ENCODE data around the gene DENND1A. TPM values are rescaled to one million over a fixed set of nuclear protein-coding genes. Genes with fewer than 3 reads are reported as not detected.

Gene DENND1A
- total and polyA plus RNA-seq, 2 experiments from 2014 or later: 13.1 to 28.7 TPM

- no peaks in the 10 kb centered on the region for H3K9me2 ChIP-seq (ENCODE audit: insufficient read depth)
Measured at GRCh38 chr9:123835821-123836220, 94.1 kb downstream of the DENND1A start.

More at GRCh38 chr9:123835821-123836220, 94.1 kb downstream of the DENND1A start:
- H3K4me1 Mint-ChIP-seq: peaks cover 63% of the 10 kb centered on the region
- ATAC-seq (no peak), DNase-seq (ENCODE audit: low spot score) (no peak)
- Histone ChIP-seq H3K27ac (ENCODE audit: low read depth) (no peak overlapping the region), H2AFZ (no peak overlapping the region), H3K79me2 (replicated peaks; ENCODE audit: insufficient read depth) (peaks cover 36% of the 10 kb centered on the region), H3F3A (replicated peaks; ENCODE audit: low read depth) (no peaks in the 10 kb centered on the region), H3K4me2 (no peak overlapping the region), H3K27me3 (ENCODE audit: insufficient read depth) (no peaks in the 10 kb centered on the region), H3K4me3 (no peak overlapping the region), H3K36me3 (ENCODE audit: insufficient read depth) (no peaks in the 10 kb centered on the region), H4K20me1 (replicated peaks; ENCODE audit: insufficient read depth) (no peaks in the 10 kb centered on the region), H3K4me1 (ENCODE audit: insufficient read depth) (peaks cover 39% of the 10 kb centered on the region)
- H3K9me3 Mint-ChIP-seq: no peaks in the 10 kb centered on the region
- H3K4me3 Mint-ChIP-seq: no peak overlapping the region
- H3K27ac Mint-ChIP-seq: peak overlapping the region; percentile 38
- TF ChIP-seq POLR2AphosphoS5 (IDR thresholded peaks at IDR 0.05; ENCODE audit: low read depth) (no peak), CREB1 (CRISPR knock-in tag; IDR thresholded peaks at IDR 0.05; ENCODE audit: low read depth) (no peak), NANOG (IDR thresholded peaks at IDR 0.05; ENCODE audit: borderline replicate concordance) (no peak), ZNF331 (CRISPR knock-in tag; IDR thresholded peaks at IDR 0.05; ENCODE audit: low read depth) (no peak), STAT1 (IDR thresholded peaks at IDR 0.05; ENCODE audit: unreplicated experiment) (no peak), ZNF114 (CRISPR knock-in tag; IDR thresholded peaks at IDR 0.05) (no peak), ZNF462 (CRISPR knock-in tag; IDR thresholded peaks at IDR 0.05) (no peak), EZH2phosphoT487 (IDR thresholded peaks at IDR 0.05; ENCODE audit: unreplicated experiment) (no peak)
- TF ChIP-seq, protein P1, sequence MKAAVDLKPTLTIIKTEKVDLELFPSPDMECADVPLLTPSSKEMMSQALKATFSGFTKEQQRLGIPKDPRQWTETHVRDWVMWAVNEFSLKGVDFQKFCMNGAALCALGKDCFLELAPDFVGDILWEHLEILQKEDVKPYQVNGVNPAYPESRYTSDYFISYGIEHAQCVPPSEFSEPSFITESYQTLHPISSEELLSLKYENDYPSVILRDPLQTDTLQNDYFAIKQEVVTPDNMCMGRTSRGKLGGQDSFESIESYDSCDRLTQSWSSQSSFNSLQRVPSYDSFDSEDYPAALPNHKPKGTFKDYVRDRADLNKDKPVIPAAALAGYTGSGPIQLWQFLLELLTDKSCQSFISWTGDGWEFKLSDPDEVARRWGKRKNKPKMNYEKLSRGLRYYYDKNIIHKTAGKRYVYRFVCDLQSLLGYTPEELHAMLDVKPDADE (IDR thresholded peaks at IDR 0.05): no peak
- TF ChIP-seq, protein P2, sequence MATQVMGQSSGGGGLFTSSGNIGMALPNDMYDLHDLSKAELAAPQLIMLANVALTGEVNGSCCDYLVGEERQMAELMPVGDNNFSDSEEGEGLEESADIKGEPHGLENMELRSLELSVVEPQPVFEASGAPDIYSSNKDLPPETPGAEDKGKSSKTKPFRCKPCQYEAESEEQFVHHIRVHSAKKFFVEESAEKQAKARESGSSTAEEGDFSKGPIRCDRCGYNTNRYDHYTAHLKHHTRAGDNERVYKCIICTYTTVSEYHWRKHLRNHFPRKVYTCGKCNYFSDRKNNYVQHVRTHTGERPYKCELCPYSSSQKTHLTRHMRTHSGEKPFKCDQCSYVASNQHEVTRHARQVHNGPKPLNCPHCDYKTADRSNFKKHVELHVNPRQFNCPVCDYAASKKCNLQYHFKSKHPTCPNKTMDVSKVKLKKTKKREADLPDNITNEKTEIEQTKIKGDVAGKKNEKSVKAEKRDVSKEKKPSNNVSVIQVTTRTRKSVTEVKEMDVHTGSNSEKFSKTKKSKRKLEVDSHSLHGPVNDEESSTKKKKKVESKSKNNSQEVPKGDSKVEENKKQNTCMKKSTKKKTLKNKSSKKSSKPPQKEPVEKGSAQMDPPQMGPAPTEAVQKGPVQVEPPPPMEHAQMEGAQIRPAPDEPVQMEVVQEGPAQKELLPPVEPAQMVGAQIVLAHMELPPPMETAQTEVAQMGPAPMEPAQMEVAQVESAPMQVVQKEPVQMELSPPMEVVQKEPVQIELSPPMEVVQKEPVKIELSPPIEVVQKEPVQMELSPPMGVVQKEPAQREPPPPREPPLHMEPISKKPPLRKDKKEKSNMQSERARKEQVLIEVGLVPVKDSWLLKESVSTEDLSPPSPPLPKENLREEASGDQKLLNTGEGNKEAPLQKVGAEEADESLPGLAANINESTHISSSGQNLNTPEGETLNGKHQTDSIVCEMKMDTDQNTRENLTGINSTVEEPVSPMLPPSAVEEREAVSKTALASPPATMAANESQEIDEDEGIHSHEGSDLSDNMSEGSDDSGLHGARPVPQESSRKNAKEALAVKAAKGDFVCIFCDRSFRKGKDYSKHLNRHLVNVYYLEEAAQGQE (IDR thresholded peaks at IDR 0.05; ENCODE audit: unreplicated experiment): no peak
- TF ChIP-seq, protein P3, sequence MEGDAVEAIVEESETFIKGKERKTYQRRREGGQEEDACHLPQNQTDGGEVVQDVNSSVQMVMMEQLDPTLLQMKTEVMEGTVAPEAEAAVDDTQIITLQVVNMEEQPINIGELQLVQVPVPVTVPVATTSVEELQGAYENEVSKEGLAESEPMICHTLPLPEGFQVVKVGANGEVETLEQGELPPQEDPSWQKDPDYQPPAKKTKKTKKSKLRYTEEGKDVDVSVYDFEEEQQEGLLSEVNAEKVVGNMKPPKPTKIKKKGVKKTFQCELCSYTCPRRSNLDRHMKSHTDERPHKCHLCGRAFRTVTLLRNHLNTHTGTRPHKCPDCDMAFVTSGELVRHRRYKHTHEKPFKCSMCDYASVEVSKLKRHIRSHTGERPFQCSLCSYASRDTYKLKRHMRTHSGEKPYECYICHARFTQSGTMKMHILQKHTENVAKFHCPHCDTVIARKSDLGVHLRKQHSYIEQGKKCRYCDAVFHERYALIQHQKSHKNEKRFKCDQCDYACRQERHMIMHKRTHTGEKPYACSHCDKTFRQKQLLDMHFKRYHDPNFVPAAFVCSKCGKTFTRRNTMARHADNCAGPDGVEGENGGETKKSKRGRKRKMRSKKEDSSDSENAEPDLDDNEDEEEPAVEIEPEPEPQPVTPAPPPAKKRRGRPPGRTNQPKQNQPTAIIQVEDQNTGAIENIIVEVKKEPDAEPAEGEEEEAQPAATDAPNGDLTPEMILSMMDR (conservative IDR thresholded peaks at IDR 0.05; ENCODE audit: low read depth in 2 of 2): no peak
- H3K27me3 Mint-ChIP-seq (ENCODE audit: insufficient read depth, low read depth, poor library complexity): no peaks in the 10 kb centered on the region
- peaks cover 5% of the 10 kb centered on the region; the same call in 1 of the 3 replicates for H3K36me3 Mint-ChIP-seq (ENCODE audit: low read depth)
